ENCODE measurements around the gene RNGTT.
"Not testable (repeated sequence)": the region's sequence is repeated elsewhere in the genome, so short reads cannot be mapped to it uniquely, and the experiment has no call there.

RNGTT gene

DNA sequence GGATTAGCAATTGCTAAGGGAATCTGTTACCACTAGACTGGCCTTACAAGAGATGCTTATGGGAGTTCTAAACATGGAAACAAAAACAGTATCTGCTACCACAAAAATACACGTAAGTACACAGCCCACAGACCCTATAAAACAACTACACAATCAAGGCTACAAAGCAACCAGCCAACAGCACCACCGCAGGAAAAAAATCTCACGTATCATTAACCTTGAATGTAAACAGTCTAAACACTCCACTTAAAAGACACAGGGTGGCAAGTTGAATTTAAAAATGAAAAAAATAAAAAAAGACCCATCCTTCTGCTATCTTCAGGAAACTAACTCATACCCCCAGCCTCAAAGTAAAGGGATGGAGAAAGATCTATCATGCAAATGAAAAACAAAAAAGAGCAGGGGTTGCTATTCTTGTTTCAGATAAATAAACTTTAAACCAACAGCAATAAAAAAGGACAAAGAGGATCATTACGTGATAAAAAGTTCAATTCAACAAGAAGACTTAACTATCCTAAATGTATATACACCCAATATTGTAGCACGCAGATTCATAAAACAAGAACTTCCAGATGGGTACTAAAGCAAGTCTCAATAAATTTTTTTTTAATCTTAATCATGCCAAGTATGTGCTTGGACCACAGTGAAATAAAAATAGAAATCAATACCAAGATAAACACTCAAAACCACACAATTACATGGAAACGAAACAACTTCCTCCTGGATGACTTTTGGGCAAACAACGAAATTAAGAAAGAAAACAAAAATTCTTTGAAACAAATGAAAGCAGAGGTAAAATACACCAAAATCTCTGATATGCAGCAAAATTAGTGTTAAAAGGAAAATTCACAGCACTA, 52.3 kb downstream of the RNGTT start:
- no peak for DNase-seq

GRCh38 chr6:88908598-88909548, 54.5 kb downstream of the RNGTT start:
- DNase-seq: no peak

DNA sequence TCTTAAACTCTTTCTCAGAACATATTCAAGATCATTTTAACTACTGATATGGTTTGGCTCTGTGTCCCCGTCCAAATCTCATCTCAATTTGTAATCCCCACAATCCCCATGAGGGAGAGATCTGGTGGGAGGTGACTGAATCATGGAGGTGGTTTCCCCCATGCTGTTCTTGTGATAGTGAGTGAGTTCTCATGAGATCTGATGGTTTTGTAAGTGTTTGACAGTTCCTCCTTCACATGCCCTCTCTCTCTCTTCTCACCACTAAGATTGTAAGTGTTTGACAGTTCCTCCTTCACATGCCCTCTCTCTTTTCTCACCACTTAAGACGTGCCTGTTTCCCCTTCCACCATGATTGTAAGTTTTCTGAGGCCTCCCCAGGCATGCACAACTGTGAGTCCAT, 56.3 kb downstream of the RNGTT start:
- DNase-seq: not testable (repeated sequence)

DNA sequence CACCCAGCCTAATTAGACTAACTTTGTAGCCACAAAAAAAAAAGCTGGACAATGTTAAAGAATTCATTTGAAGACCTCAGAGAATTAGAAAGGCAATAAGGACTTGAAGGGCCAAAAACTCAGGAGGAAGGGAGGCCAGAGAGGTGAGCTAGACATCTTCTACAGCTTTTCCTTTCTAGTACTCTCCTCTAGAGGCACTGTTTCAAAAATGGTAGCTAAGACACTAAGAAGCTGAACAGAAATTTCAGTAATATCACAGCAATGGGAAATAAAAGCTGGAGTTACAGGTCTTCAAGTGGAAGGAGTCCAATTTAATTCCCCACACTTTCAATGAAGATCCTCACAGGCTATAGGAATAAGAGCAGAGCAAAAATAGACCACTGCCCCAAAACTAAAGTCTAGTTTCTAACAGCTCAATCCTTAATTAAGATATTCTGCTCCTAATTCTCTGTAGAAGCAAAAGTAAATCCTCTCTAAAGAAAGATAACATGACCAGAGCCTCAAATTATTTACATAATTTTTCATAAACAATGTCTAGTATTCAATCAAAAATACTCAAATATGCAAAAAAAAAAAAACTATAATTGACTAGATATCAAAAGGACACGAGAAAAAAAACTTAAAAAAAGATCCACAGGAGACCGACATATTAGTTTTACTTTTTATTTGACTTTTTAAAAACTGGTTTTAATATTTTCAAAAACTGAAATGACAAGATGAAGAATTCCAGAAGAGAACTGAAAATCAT, 63.7 kb downstream of the RNGTT start:
- no peak for DNase-seq

- DNase-seq: no peak
Observed at GRCh38 chr6:88895911-88896310, 67.5 kb downstream of the RNGTT start.

DNA sequence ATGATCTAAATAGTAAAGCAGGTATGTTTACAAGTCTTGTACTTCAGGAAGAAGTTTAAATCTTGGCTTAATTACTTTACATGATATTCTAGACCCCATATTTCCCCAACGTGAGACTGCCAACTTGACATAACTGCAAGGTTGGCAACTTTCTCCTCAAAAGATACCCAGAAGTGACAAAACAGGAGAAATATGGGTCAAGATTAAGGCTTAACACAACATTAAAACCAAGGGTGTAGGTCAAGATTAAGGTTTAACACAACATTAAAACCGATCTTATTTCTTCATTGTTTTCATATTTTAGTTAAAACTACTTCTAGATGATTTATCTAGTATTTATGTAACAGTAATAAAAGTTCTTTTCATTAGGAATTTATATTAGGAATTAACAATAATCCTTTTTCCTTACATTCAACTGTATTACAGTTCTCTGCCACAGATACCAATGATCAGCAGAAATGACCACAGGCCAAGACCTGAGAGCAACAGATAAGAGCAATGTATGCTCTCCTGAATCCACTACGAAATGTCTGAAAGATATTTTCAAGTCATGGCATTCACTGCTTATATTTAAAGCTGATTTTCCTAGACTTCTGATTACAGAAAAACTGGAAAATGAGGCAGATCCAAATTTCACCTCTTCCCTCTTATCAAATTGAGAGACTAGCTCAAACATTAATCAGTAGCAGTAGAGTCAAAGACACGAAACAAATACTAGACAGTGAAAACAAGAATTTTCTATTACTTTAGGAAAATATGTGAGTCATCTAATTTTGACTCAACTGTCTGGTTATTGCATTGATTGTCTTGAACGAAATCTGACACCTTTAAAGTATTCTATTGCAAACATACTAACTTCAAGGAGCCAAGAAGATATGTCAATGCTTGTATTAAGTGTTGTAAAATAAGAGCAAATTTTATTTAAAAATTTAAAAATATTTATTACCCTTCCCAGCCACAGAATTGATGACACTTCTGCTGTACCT, 72.3 kb downstream of the RNGTT start:
- no peak for DNase-seq

DNA sequence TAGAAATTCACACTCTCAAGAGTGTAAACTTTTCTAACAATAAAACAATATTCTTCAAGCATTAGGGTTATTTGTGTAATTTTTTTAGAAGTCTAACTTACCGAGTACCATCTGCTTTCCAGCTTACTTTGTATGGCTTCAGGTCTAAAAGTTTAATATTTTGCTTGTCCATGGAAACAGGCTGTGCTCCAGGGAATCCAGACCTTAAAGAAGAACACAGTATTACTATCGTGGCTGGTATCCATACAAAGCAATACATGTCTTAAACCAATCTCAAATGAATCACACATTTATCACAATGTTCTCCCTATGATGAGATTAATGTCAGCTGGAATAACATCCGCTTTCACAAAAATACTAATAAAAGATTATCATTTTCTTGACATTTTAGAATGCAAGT, 73.0 kb downstream of the RNGTT start:
- DNase-seq: no peak

- DNase-seq: no peak
Observed at GRCh38 chr6:88884361-88884760, 79.1 kb downstream of the RNGTT start.

- DNase-seq: no peak
Observed at GRCh38 chr6:88882536-88882935, 80.9 kb downstream of the RNGTT start.

- no peak for DNase-seq
Observed at GRCh38 chr6:88881451-88881850, 82.0 kb downstream of the RNGTT start.

GRCh38 chr6:88880021-88880420, 83.4 kb downstream of the RNGTT start:
- DNase-seq: no peak

- no peak for DNase-seq
Observed at GRCh38 chr6:88877893-88878292, 85.5 kb downstream of the RNGTT start.

DNA sequence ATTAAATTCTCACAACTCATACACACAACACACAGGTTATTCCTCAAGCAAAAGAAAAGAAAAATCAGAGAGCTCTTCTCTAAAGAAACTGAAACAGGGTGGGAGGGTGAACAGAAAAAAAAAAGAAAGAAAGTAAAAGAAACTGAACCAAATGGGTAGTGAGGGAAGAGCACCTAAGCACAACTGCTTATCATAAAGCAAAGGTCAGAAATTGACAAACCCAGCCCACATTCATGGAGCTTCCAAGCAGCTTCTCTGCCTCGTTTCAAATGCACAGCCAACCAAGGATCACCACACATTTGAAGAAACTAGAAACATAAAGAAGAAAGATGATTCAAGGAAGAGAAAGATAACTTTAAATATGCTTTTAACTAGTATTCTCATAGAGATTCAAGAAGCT, 90.5 kb downstream of the RNGTT start:
- DNase-seq: no peak

DNA sequence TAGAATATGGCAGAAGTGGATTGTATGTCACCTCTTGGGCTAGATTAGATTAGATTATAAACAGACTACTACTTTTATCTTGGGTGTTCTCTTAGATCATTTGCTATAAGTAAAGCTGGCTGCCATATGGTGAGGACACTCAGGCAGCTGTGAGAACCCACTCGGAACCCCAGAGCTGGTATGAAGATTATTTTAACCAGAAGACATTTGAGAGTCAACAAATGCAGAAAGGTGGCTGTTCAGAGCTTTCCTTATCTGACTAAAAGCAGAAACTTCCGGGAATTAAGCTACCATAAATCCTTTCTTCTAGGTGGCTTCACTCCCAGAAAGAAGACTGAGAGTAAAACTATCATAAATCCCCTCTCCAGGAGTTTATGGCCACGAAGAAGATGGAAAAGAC, 91.9 kb downstream of the RNGTT start:
- DNase-seq: no peak

- DNase-seq: peak; percentile 6 to 62
Observed at GRCh38 chr6:88870717-88871330, 92.6 kb downstream of the RNGTT start.

- no peak for DNase-seq
Observed at GRCh38 chr6:88869263-88870020, 94.0 kb downstream of the RNGTT start.

GRCh38 chr6:88867841-88868731, 95.3 kb downstream of the RNGTT start:
- no peak for DNase-seq

DNA sequence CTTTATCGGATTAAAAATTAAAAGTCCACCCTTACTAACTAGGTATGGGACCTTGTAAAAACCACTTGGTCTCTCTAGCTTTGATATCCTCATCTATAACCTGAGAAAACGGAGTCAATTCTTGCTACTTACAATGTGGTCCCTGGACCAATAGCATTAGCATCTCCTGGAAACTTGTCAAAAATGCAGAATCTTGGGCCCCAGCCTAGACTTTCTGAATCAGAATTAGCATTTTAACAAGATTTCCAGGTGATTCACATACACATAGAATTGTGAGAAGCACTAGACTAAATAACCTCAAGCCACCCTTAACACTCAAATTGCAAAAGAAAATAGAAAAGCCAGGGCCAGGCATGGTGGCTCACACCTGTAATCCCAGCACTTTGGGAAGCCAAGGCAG, 96.6 kb downstream of the RNGTT start:
- no peak for DNase-seq

- no peak for DNase-seq
Observed at GRCh38 chr6:88865275-88865674, 98.1 kb downstream of the RNGTT start.

All from CD4-positive, alpha-beta T cell treated with Interleukin-1 beta for 1 hour (primary cell).